SU-DHL-6 (cell line): Measurements from ENCODE around the gene STRA8.

Experiments used
- CTCF ChIP-seq: fragments of 200-600 bp; sonication (generic); IDR thresholded peaks from one replicate; pipeline ENCODE4 v1.5.1; 2017; ENCODE audit warnings: antibody characterized with exemption, mild to moderate bottlenecking, low read length, moderate library complexity; ENCODE audit not compliant: insufficient read depth, poor library complexity, severe bottlenecking
- EZH2phosphoT487 ChIP-seq: fragments of 200-600 bp; sonication (generic), shearing (Covaris generic); conservative IDR thresholded peaks from 2 replicates; pipeline ENCODE4 v1.6.1; 2018; ENCODE audit warnings: mild to moderate bottlenecking, antibody characterized with exemption, low read length, moderate library complexity, mixed read lengths

- TF ChIP-seq CTCF (no peak), EZH2phosphoT487 (no peak)
Measured at GRCh38 chr7:135239263-135239662, 5.6 kb downstream of the STRA8 start.
